HepG2 (cell line): ENCODE measurements around the gene ACTN4. TPM values are rescaled to one million over a fixed set of nuclear protein-coding genes. Genes with fewer than 3 reads are reported as not detected.

Source experiments
- ATF3 ChIP-seq: sonication (generic); formaldehyde crosslinking; IDR thresholded peaks from 2 replicates; pipeline ENCODE4 v1.4.0; 2020; ENCODE audit warnings: missing genetic modification reagents
- ATM ChIP-seq: fragments of 450-650 bp; IDR thresholded peaks from 2 replicates; pipeline ENCODE4 v1.7.1; 2017; ENCODE audit warnings: mild to moderate bottlenecking, borderline replicate concordance
- CCDC6 ChIP-seq: sonication (generic); formaldehyde crosslinking; IDR thresholded peaks from 2 replicates; pipeline ENCODE4 v1.8.1; 2022; ENCODE audit warnings: mild to moderate bottlenecking, missing genetic modification reagents, moderate library complexity
- E2F2 ChIP-seq: sonication (generic); formaldehyde crosslinking; IDR thresholded peaks from 2 replicates; pipeline ENCODE4 v1.4.0; 2020; ENCODE audit warnings: missing genetic modification reagents, borderline replicate concordance
- ETV6 ChIP-seq: sonication (generic); formaldehyde crosslinking; conservative IDR thresholded peaks from 2 replicates; pipeline ENCODE4 v1.4.0; 2020; ENCODE audit warnings: missing genetic modification reagents
- FOXO1 ChIP-seq: sonication (generic); formaldehyde crosslinking; IDR thresholded peaks from 2 replicates; pipeline ENCODE4 v1.4.0; 2020; ENCODE audit warnings: missing genetic modification reagents
- GLMP ChIP-seq: sonication (generic); formaldehyde crosslinking; IDR thresholded peaks from 2 replicates; pipeline ENCODE4 v1.9.0; 2021; ENCODE audit warnings: missing genetic modification reagents, mild to moderate bottlenecking, borderline replicate concordance
- HDAC1 ChIP-seq: sonication (generic); formaldehyde crosslinking; IDR thresholded peaks from 2 replicates; pipeline ENCODE4 v1.5.1; 2020; ENCODE audit warnings: mild to moderate bottlenecking, missing genetic modification reagents
- ISL2 ChIP-seq: sonication (generic); formaldehyde crosslinking; IDR thresholded peaks from 2 replicates; pipeline ENCODE4 v1.5.0; 2020; ENCODE audit warnings: missing genetic modification reagents
- MBNL3 ChIP-seq: fragments of 250-450 bp; sonication (Bioruptor Pico); conservative IDR thresholded peaks from 2 replicates; pipeline ENCODE4 v1.8.0; 2022; ENCODE audit warnings: mild to moderate bottlenecking, inconsistent platforms
- PLRG1 ChIP-seq: fragments of 450-650 bp; conservative IDR thresholded peaks from 2 replicates; pipeline ENCODE4 v1.6.1; 2016
- RBAK ChIP-seq: sonication (generic); formaldehyde crosslinking; IDR thresholded peaks from 2 replicates; pipeline ENCODE4 v1.5.1; 2020; ENCODE audit warnings: mild to moderate bottlenecking, missing genetic modification reagents
- RORA ChIP-seq: sonication (generic); formaldehyde crosslinking; IDR thresholded peaks from 2 replicates; pipeline ENCODE4 v1.5.0; 2020; ENCODE audit warnings: mild to moderate bottlenecking, missing genetic modification reagents, moderate library complexity
- SETDB1 ChIP-seq: sonication (generic); formaldehyde crosslinking; IDR thresholded peaks from 2 replicates; pipeline ENCODE4 v1.5.1; 2020; ENCODE audit warnings: missing genetic modification reagents, mild to moderate bottlenecking, borderline replicate concordance
- SPEN ChIP-seq: sonication (generic); formaldehyde crosslinking; IDR thresholded peaks from 2 replicates; pipeline ENCODE4 v1.5.1; 2020; ENCODE audit warnings: low read depth, mild to moderate bottlenecking, missing genetic modification reagents
- TCF12 ChIP-seq, 2 experiments: fragments of 450-650 bp in 1 of 2; sonication (generic) in 1 of 2; formaldehyde crosslinking in 1 of 2; IDR thresholded peaks; 2 replicates each; pipeline versions ENCODE4 v1.6.1 to v1.8.0; 2017 to 2022; ENCODE audit warnings: antibody characterized with exemption in 1 of 2, mild to moderate bottlenecking in 1 of 2, missing genetic modification reagents in 1 of 2, moderate library complexity in 1 of 2
- ZBTB37 ChIP-seq: sonication (generic); formaldehyde crosslinking; IDR thresholded peaks from 2 replicates; pipeline ENCODE4 v1.4.0; 2020; ENCODE audit warnings: mild to moderate bottlenecking, missing genetic modification reagents
- ZBTB39 ChIP-seq: sonication (generic); formaldehyde crosslinking; IDR thresholded peaks from 2 replicates; pipeline ENCODE4 v1.5.0; 2020; ENCODE audit warnings: missing genetic modification reagents
- ZNF124 ChIP-seq: sonication (generic); formaldehyde crosslinking; IDR thresholded peaks from 2 replicates; pipeline ENCODE4 v1.4.0; 2020; ENCODE audit warnings: missing genetic modification reagents
- ZNF367 ChIP-seq: sonication (generic); formaldehyde crosslinking; IDR thresholded peaks from 2 replicates; pipeline ENCODE4 v1.4.0; 2020; ENCODE audit warnings: missing genetic modification reagents, borderline replicate concordance
- ZNF513 ChIP-seq: sonication (generic); formaldehyde crosslinking; conservative IDR thresholded peaks from 2 replicates; pipeline ENCODE4 v1.5.0; 2020; ENCODE audit warnings: missing genetic modification reagents
- ZNF616 ChIP-seq: sonication (generic); formaldehyde crosslinking; IDR thresholded peaks from 2 replicates; pipeline ENCODE4 v1.5.0; 2020; ENCODE audit warnings: low read depth, mild to moderate bottlenecking, missing genetic modification reagents
- ZNF780A ChIP-seq: sonication (generic); formaldehyde crosslinking; IDR thresholded peaks from 2 replicates; pipeline ENCODE4 v1.8.0; 2022; ENCODE audit warnings: mild to moderate bottlenecking, missing genetic modification reagents, moderate library complexity
- polyA plus RNA-seq, 8 experiments: library from polyadenylated mRNA; depleted of rRNA in 3 of 8; stranded (reverse) in 7 of 8; unstranded in 1 of 8; fragments of >200 nt; fragmentation: Illumina TruSeq in 4 of 8; extraction: Trizol in 4 of 8; gene quantifications; 2 replicates each; pipeline versions ENCODE4 v1.2.1 to v1.2.3, GENCODE V29; 2011 to 2016; ENCODE audit warnings: low read depth in 4 of 8, missing spikeins in 1 of 8, mixed read lengths in 1 of 8; ENCODE audit not compliant: insufficient read depth in 1 of 8
- total RNA-seq, 5 experiments: library from RNA; depleted of rRNA; stranded (reverse); fragments of >200 nt; fragmentation: Illumina TruSeq; extraction: Trizol; gene quantifications; 2 replicates each; pipeline ENCODE4 v1.2.3, GENCODE V29; 2016; ENCODE audit warnings: low read depth in 1 of 5

Gene ACTN4
- total and polyA plus RNA-seq, 2 of the 13 experiments (the other 11 are each of a cell fraction or from before 2014, with no cell fraction given): 171 to 192 TPM

GRCh38 chr19:38647368-38647965 is at the start of gene ACTN4 (continued):
- TF ChIP-seq HDAC1 (CRISPR knock-in tag): 0 out of 2 replicates have a peak, but pooled peaks have one; percentile 40
- no peak for TF ChIP-seq ZNF367 (CRISPR knock-in tag)
- no peak; the same call in 1 of the 2 replicates for TF ChIP-seq E2F2 (CRISPR knock-in tag)
- no peak for TF ChIP-seq ATM
- 0 out of 2 replicates have a peak, but pooled peaks have one; percentile 59 for TF ChIP-seq ZNF616
- 0 out of 2 replicates have a peak, but pooled peaks have one; percentile 43 for TF ChIP-seq ISL2
- TF ChIP-seq RORA: no peak
- TF ChIP-seq ZBTB37 (CRISPR knock-in tag): no peak
- TF ChIP-seq ZNF124 (CRISPR knock-in tag): peak; percentile 83; the same call in 1 of the 2 replicates
- no peak; the same call in 1 of the 2 replicates for TF ChIP-seq ATF3 (CRISPR knock-in tag)
- TF ChIP-seq ETV6: no peak
- TF ChIP-seq SPEN (CRISPR knock-in tag): peak; percentile 72
- TF ChIP-seq ZNF780A (CRISPR knock-in tag): no peak
- TF ChIP-seq TCF12 (IDR thresholded peaks at IDR 0.05): no peak
- TF ChIP-seq TCF12 (CRISPR knock-in tag; IDR thresholded peaks at IDR 0.05): no peak
- TF ChIP-seq MBNL3 (CRISPR knock-in tag): no peak
- TF ChIP-seq ZBTB39 (CRISPR knock-in tag): no peak
- no peak for TF ChIP-seq SETDB1
- no peak for TF ChIP-seq GLMP (CRISPR knock-in tag)
- peak; percentile 50; the same call in 1 of the 2 replicates for TF ChIP-seq CCDC6 (CRISPR knock-in tag)
- no peak for TF ChIP-seq PLRG1
- no peak for TF ChIP-seq ZNF513 (CRISPR knock-in tag)
- TF ChIP-seq FOXO1 (CRISPR knock-in tag): no peak
- TF ChIP-seq RBAK (CRISPR knock-in tag): no peak
